HepG2 (cell line): Measurements from ENCODE around the gene C12orf42. TPM values are rescaled to one million over a fixed set of nuclear protein-coding genes. Genes with fewer than 3 reads are reported as not detected.

Experiments used
- ATAC-seq: fragments of 200-7000 bp; cut with Tn5 transposase; 3 replicates; pipeline ENCODE4 v1.9.1; 2020; ENCODE audit warnings: mild to moderate bottlenecking, moderate library complexity
- BruUV-seq: library from RNA; stranded (reverse); fragments of 400-500 nt; replicated peaks from 2 replicates; lab custom pipeline; 2021; lab: Mats Ljungman, UMichigan
- CTCF ChIA-PET: fragments of 300-600 bp; formaldehyde crosslinking; extraction: SDS; loops from one replicate; lab custom pipeline; 2021; ENCODE audit warnings: low total read pairs, inconsistent platforms, low intra/inter-chr PET ratio; lab: Yijun Ruan, JAX
- POLR2A ChIA-PET: fragments of 350-600 bp; sonication (Branson Sonifier 250); formaldehyde crosslinking; loops from one replicate; lab custom pipeline; 2020; ENCODE audit warnings: antibody characterized with exemption, inconsistent platforms; lab: Yijun Ruan, JAX
- DNase-seq: peaks from one replicate; pipeline ENCODE4 v3.0.0-alpha.2; 2015; ENCODE audit warnings: low spot score
- FAIRE-seq: peaks from 3 replicates; lab custom pipeline; 2011; peaks lifted over from hg19 to GRCh38; lab: Jason Lieb, UNC
- H2AFZ ChIP-seq: one replicate; pipeline ENCODE4 v1.6.1; 2011; ENCODE audit warnings: low read length, inconsistent platforms
- H3K27ac ChIP-seq: fragments of 300-600 bp; 3 replicates; pipeline ENCODE4 v1.8.0; 2011; ENCODE audit warnings: mixed run types, mild to moderate bottlenecking, mixed read lengths, low read length, inconsistent platforms; ENCODE audit not compliant: insufficient read depth; ENCODE audit errors: extremely low read length
- H3K27me3 ChIP-seq, 2 experiments: fragments of 200-600 bp in 1 of 2; 2 replicates in 1 of 2; 3 replicates in 1 of 2; pipeline versions ENCODE4 v1.6.0 to v1.8.0; 2011; ENCODE audit warnings: low read length in 2 of 2, mild to moderate bottlenecking in 2 of 2, moderate library complexity in 2 of 2, inconsistent platforms in 1 of 2; ENCODE audit not compliant: insufficient read depth in 2 of 2, control insufficient read depth in 1 of 2
- H3K36me3 ChIP-seq, 2 experiments: fragments of 200-600 bp in 1 of 2; replicated peaks in 1 of 2; 2 replicates in 1 of 2; 3 replicates in 1 of 2; pipeline versions ENCODE4 v1.5.1 to v1.8.0; 2011; ENCODE audit warnings: low read length in 2 of 2, inconsistent platforms in 1 of 2; ENCODE audit not compliant: insufficient read depth in 2 of 2, control insufficient read depth in 1 of 2
- H3K4me1 ChIP-seq: 2 replicates; pipeline ENCODE4 v1.5.1; 2012; ENCODE audit warnings: low read length, inconsistent platforms; ENCODE audit not compliant: insufficient read depth
- H3K4me2 ChIP-seq: 2 replicates; pipeline ENCODE4 v1.6.0; 2011; ENCODE audit warnings: low read depth, low read length, inconsistent platforms
- H3K4me3 ChIP-seq, 3 experiments: fragments of 200-600 bp in 1 of 3; sonication (generic), shearing (Covaris generic) in 1 of 3; replicated peaks in 1 of 3; 2 replicates each; pipeline ENCODE4 v1.5.1; 2011 to 2016; ENCODE audit warnings: low read length in 3 of 3, inconsistent platforms in 2 of 3, low read depth in 2 of 3, mild to moderate bottlenecking in 2 of 3, control low read depth in 1 of 3, mixed read lengths in 1 of 3; ENCODE audit not compliant: insufficient read depth in 1 of 3
- H3K79me2 ChIP-seq: one replicate; pipeline ENCODE4 v1.6.1; 2011; ENCODE audit warnings: low read length, inconsistent platforms; ENCODE audit not compliant: insufficient read depth
- H3K9ac ChIP-seq: 2 replicates; pipeline ENCODE4 v1.6.0; 2011; ENCODE audit warnings: mild to moderate bottlenecking, low read depth, low read length, inconsistent platforms; ENCODE audit not compliant: insufficient read depth
- H3K9me3 ChIP-seq: 2 replicates; pipeline ENCODE4 v1.5.1; 2012; ENCODE audit warnings: mild to moderate bottlenecking, low read length
- H4K20me1 ChIP-seq: 2 replicates; pipeline ENCODE4 v1.6.0; 2011; ENCODE audit warnings: inconsistent platforms, mild to moderate bottlenecking, low read length, moderate library complexity; ENCODE audit not compliant: insufficient read depth
- EP300 ChIP-seq, 3 experiments: sonication (generic) in 1 of 3; formaldehyde crosslinking in 1 of 3; IDR thresholded peaks; 2 replicates each; pipeline versions ENCODE4 v1.5.1 to v1.6.1; 2011 to 2020; ENCODE audit warnings: low read depth in 2 of 3, low read length in 2 of 3, borderline replicate concordance in 1 of 3, improper control_type of control experiment in 1 of 3, mild to moderate bottlenecking in 1 of 3, missing genetic modification reagents in 1 of 3, moderate library complexity in 1 of 3
- FOXJ3 ChIP-seq: sonication (generic); formaldehyde crosslinking; IDR thresholded peaks from 2 replicates; pipeline ENCODE4 v1.4.0; 2020; ENCODE audit warnings: missing genetic modification reagents, mild to moderate bottlenecking, borderline replicate concordance
- IRF1 ChIP-seq: sonication (generic); formaldehyde crosslinking; IDR thresholded peaks from 2 replicates; pipeline ENCODE4 v1.4.0; 2020; ENCODE audit warnings: low read depth, mild to moderate bottlenecking, missing genetic modification reagents
- KLF15 ChIP-seq: sonication (generic); formaldehyde crosslinking; IDR thresholded peaks from 2 replicates; pipeline ENCODE4 v1.8.1; 2023; ENCODE audit warnings: borderline replicate concordance, mild to moderate bottlenecking, inconsistent platforms, missing genetic modification reagents, mixed read lengths
- SALL2 ChIP-seq: sonication (generic); formaldehyde crosslinking; IDR thresholded peaks from 2 replicates; pipeline ENCODE4 v1.8.1; 2023; ENCODE audit warnings: mild to moderate bottlenecking, missing genetic modification reagents, inconsistent platforms
- SIX1 ChIP-seq: sonication (generic); formaldehyde crosslinking; IDR thresholded peaks from 2 replicates; pipeline ENCODE4 v1.4.0; 2020; ENCODE audit warnings: missing genetic modification reagents, borderline replicate concordance
- SMAD1 ChIP-seq: sonication (generic); formaldehyde crosslinking; IDR thresholded peaks from 2 replicates; pipeline ENCODE4 v1.4.0; 2020; ENCODE audit warnings: missing genetic modification reagents, low read depth, mild to moderate bottlenecking, borderline replicate concordance
- SP140L ChIP-seq: sonication (generic); formaldehyde crosslinking; IDR thresholded peaks from 2 replicates; pipeline ENCODE4 v1.4.0; 2020; ENCODE audit warnings: missing genetic modification reagents, borderline replicate concordance
- SRY ChIP-seq: sonication (generic); formaldehyde crosslinking; IDR thresholded peaks from 2 replicates; pipeline ENCODE4 v1.8.0; 2022; ENCODE audit warnings: mild to moderate bottlenecking, missing genetic modification reagents
- TRIM22 ChIP-seq: fragments of 450-650 bp; IDR thresholded peaks from 2 replicates; pipeline ENCODE4 v1.6.1; 2017
- ZBED4 ChIP-seq: sonication (generic); formaldehyde crosslinking; IDR thresholded peaks from 2 replicates; pipeline ENCODE4 v1.4.0; 2020; ENCODE audit warnings: missing genetic modification reagents, borderline replicate concordance
- ZC3H13 ChIP-seq: sonication (generic); formaldehyde crosslinking; IDR thresholded peaks from 2 replicates; pipeline ENCODE4 v1.8.1; 2023; ENCODE audit warnings: mild to moderate bottlenecking, missing genetic modification reagents, moderate library complexity
- ZNF720 ChIP-seq: sonication (generic); formaldehyde crosslinking; IDR thresholded peaks from 2 replicates; pipeline ENCODE4 v1.4.0; 2020; ENCODE audit warnings: missing genetic modification reagents
- WGBS: methylation state at CpG from one replicate; pipeline ENCODE4 v1.1.6; 2017; ENCODE audit warnings: low lambda C conversion rate; 5-methylcytosine and 5-hydroxymethylcytosine counted together
- in situ Hi-C: cut with HindIII; loops from 2 replicates; pipeline ENCODE4 v1.10.0; 2017; ENCODE audit warnings: low pct_unique_long_range_greater_than_20kb; ENCODE audit not compliant: extremely low pct_ligation_motif_present
- intact Hi-C: fragments of 100-400 bp; cut with micrococcal nuclease; formaldehyde crosslinking; loops from one replicate; pipeline ENCODE4 v1.10.0; 2022; ENCODE audit not compliant: unreplicated experiment
- polyA plus RNA-seq, 8 experiments: library from polyadenylated mRNA; depleted of rRNA in 3 of 8; stranded (reverse) in 7 of 8; unstranded in 1 of 8; fragments of >200 nt; fragmentation: Illumina TruSeq in 4 of 8; extraction: Trizol in 4 of 8; gene quantifications; 2 replicates each; pipeline versions ENCODE4 v1.2.1 to v1.2.3, GENCODE V29; 2011 to 2016; ENCODE audit warnings: low read depth in 4 of 8, missing spikeins in 1 of 8, mixed read lengths in 1 of 8; ENCODE audit not compliant: insufficient read depth in 1 of 8
- total RNA-seq, 5 experiments: library from RNA; depleted of rRNA; stranded (reverse); fragments of >200 nt; fragmentation: Illumina TruSeq; extraction: Trizol; gene quantifications; 2 replicates each; pipeline ENCODE4 v1.2.3, GENCODE V29; 2016; ENCODE audit warnings: low read depth in 1 of 5

C12orf42 gene
- total and polyA plus RNA-seq, 2 of the 13 experiments (the other 11 are each of a cell fraction or from before 2014, with no cell fraction given): not detected

GRCh38 chr12:103314786-103315185 lies 181.0 kb downstream of the C12orf42 start:
- no peak for ATAC-seq
- H3K27ac ChIP-seq: no peak overlapping the region
- no peak overlapping the region for H3K4me2 ChIP-seq
- CTCF ChIA-PET: no interaction called here
- no peak for DNase-seq
- POLR2A ChIA-PET: no interaction called here
- no peaks in the 10 kb centered on the region for H4K20me1 ChIP-seq
- H3K4me1 ChIP-seq: no peaks in the 10 kb centered on the region
- no peak for FAIRE-seq
- no peaks in the 10 kb centered on the region for H3K36me3 ChIP-seq
- no peaks in the 10 kb centered on the region for H3K79me2 ChIP-seq
- no peaks in the 10 kb centered on the region for H3K27me3 ChIP-seq
- no TSS peak for BruUV-seq
- TF ChIP-seq FOXJ3 (CRISPR knock-in tag) (no peak), EP300 (IDR thresholded peaks at IDR 0.05; ENCODE audit: low read depth in 2 of 2, low read length in 2 of 2) (no peak), EP300 (CRISPR knock-in tag; IDR thresholded peaks at IDR 0.05; ENCODE audit: borderline replicate concordance) (no peak), KLF15 (CRISPR knock-in tag) (no peak), SALL2 (no peak), IRF1 (no peak), SRY (CRISPR knock-in tag) (no peak), ZC3H13 (CRISPR knock-in tag) (no peak)
- TF ChIP-seq, all 625 proteins: peak for 0
- in situ Hi-C loops (no loop called here), intact Hi-C loops (no loop called here)
- Histone ChIP-seq H3K9me3 (no peaks in the 10 kb centered on the region), H2AFZ (no peak overlapping the region), H3K9ac (no peak overlapping the region), H3K4me3 (no peak overlapping the region)
- WGBS: 0% methylated on average over 2 of the region's 2 CpGs

GRCh38 chr12:103313894-103314293 lies 181.9 kb downstream of the C12orf42 start:
- WGBS: 10% methylated on average over 1 of the region's 1 CpG
- TF ChIP-seq SIX1 (CRISPR knock-in tag): no peak
- TF ChIP-seq SP140L: no peak
- TF ChIP-seq TRIM22: no peak
- no peak for TF ChIP-seq ZBED4
- TF ChIP-seq SALL2: no peak
- TF ChIP-seq ZNF720 (CRISPR knock-in tag): no peak
- TF ChIP-seq SMAD1 (CRISPR knock-in tag): no peak

More at GRCh38 chr12:103313894-103314293, 181.9 kb downstream of the C12orf42 start:
- no peak overlapping the region for H3K4me3 ChIP-seq
- CTCF ChIA-PET: no interaction called here
- no peaks in the 10 kb centered on the region for H3K79me2 ChIP-seq
- H2AFZ ChIP-seq: no peak overlapping the region
- no peak overlapping the region for H3K27ac ChIP-seq
- H3K4me2 ChIP-seq: no peak overlapping the region
- no peaks in the 10 kb centered on the region for H3K27me3 ChIP-seq
- H3K9me3 ChIP-seq: no peaks in the 10 kb centered on the region
- DNase-seq (no peak), ATAC-seq (no peak), FAIRE-seq (no peak)
- POLR2A ChIA-PET: no interaction called here
- H3K9ac ChIP-seq: no peak overlapping the region
- in situ Hi-C loops (no loop called here), intact Hi-C loops (no loop called here)
- no peaks in the 10 kb centered on the region for H3K4me1 ChIP-seq
- H4K20me1 ChIP-seq: no peaks in the 10 kb centered on the region
- no peaks in the 10 kb centered on the region for H3K36me3 ChIP-seq
- BruUV-seq: no TSS peak
